Trophoblast cell (in vitro differentiated cells and primary cell): Measurements from ENCODE around the gene SLC4A4.

Source experiments
- DNase-seq, 2 donors: peaks; one replicate each; pipeline ENCODE4 v3.0.0-alpha.2; 2016
- H2AFZ ChIP-seq: 2 replicates; pipeline ENCODE4 v1.6.1; 2013; ENCODE audit warnings: low read length, moderate library complexity, mild to moderate bottlenecking; ENCODE audit not compliant: insufficient read depth, poor library complexity
- H2AK5ac ChIP-seq: 2 replicates; pipeline ENCODE4 v1.6.1; 2013; ENCODE audit warnings: mild to moderate bottlenecking, low read length
- H2BK120ac ChIP-seq: 2 replicates; pipeline ENCODE4 v1.6.1; 2013; ENCODE audit warnings: low read length, mild to moderate bottlenecking, moderate library complexity; ENCODE audit not compliant: insufficient read depth, poor library complexity
- H2BK12ac ChIP-seq: 2 replicates; pipeline ENCODE4 v1.6.1; 2013; ENCODE audit warnings: mild to moderate bottlenecking, low read length, moderate library complexity
- H2BK5ac ChIP-seq: 2 replicates; pipeline ENCODE4 v1.6.1; 2013; ENCODE audit warnings: low read length, low read depth, moderate library complexity, mild to moderate bottlenecking; ENCODE audit not compliant: poor library complexity
- H3K14ac ChIP-seq: 2 replicates; pipeline ENCODE4 v1.6.1; 2013; ENCODE audit warnings: mild to moderate bottlenecking, low read length
- H3K18ac ChIP-seq: 2 replicates; pipeline ENCODE4 v1.6.1; 2013; ENCODE audit warnings: mild to moderate bottlenecking, low read length
- H3K23ac ChIP-seq: 2 replicates; pipeline ENCODE4 v1.6.1; 2013; ENCODE audit warnings: low read length
- H3K27ac ChIP-seq: 2 replicates; pipeline ENCODE4 v1.5.1; 2013; ENCODE audit warnings: low read depth, mild to moderate bottlenecking, inconsistent platforms, low read length, moderate library complexity
- H3K27me3 ChIP-seq: 2 replicates; pipeline ENCODE4 v1.6.1; 2013; ENCODE audit warnings: inconsistent platforms, mild to moderate bottlenecking, low read length, moderate library complexity; ENCODE audit not compliant: insufficient read depth
- H3K36me3 ChIP-seq, 2 experiments: 1 replicate in 1 of 2; 2 replicates in 1 of 2; pipeline ENCODE4 v1.6.1; 2013; ENCODE audit warnings: low read length in 2 of 2, mild to moderate bottlenecking in 2 of 2, moderate library complexity in 1 of 2; ENCODE audit not compliant: insufficient read depth in 2 of 2, control insufficient read depth in 1 of 2
- H3K4ac ChIP-seq: 2 replicates; pipeline ENCODE4 v1.6.1; 2013; ENCODE audit warnings: low read depth, mild to moderate bottlenecking, low read length, moderate library complexity
- H3K4me1 ChIP-seq, 2 experiments: 1 replicate in 1 of 2; 2 replicates in 1 of 2; pipeline ENCODE4 v1.6.1; 2013; ENCODE audit warnings: low read length in 2 of 2, mild to moderate bottlenecking in 2 of 2, moderate library complexity in 1 of 2; ENCODE audit not compliant: insufficient read depth in 2 of 2, control insufficient read depth in 1 of 2
- H3K4me2 ChIP-seq: 2 replicates; pipeline ENCODE4 v1.6.1; 2013; ENCODE audit warnings: inconsistent platforms, mild to moderate bottlenecking, low read length, moderate library complexity
- H3K4me3 ChIP-seq: 2 replicates; pipeline ENCODE4 v1.5.1; 2013; ENCODE audit warnings: mild to moderate bottlenecking, low read depth, low read length, inconsistent platforms
- H3K79me1 ChIP-seq: one replicate; pipeline ENCODE4 v1.6.1; 2013; ENCODE audit warnings: low read length
- H3K79me2 ChIP-seq: 2 replicates; pipeline ENCODE4 v1.6.1; 2013; ENCODE audit warnings: low read length, mild to moderate bottlenecking; ENCODE audit not compliant: control insufficient read depth, insufficient read depth, poor library complexity
- H3K9ac ChIP-seq: 2 replicates; pipeline ENCODE4 v1.6.1; 2013; ENCODE audit warnings: mild to moderate bottlenecking, low read length
- H3K9me3 ChIP-seq: 2 replicates; pipeline ENCODE4 v1.6.1; 2013; ENCODE audit warnings: low read depth, mild to moderate bottlenecking, control low read depth, inconsistent platforms, low read length; ENCODE audit not compliant: insufficient read depth
- H4K12ac ChIP-seq: 2 replicates; pipeline ENCODE4 v1.6.1; 2013; ENCODE audit warnings: low read depth, mild to moderate bottlenecking, low read length, moderate library complexity
- H4K8ac ChIP-seq: 2 replicates; pipeline ENCODE4 v1.6.1; 2013; ENCODE audit warnings: low read depth, mild to moderate bottlenecking, low read length, moderate library complexity
- H4K91ac ChIP-seq: one replicate; pipeline ENCODE4 v1.6.1; 2013; ENCODE audit warnings: low read depth, mild to moderate bottlenecking, low read length, moderate library complexity
- WGBS: extraction: QIAGEN DNeasy Blood & Tissue Kit; methylation state at CpG from one replicate; pipeline ENCODE4 v1.1.7; 2013; ENCODE audit warnings: missing lambda C conversion rate; ENCODE audit not compliant: insufficient read length, insufficient coverage; ENCODE audit errors: extremely low coverage; 5-methylcytosine and 5-hydroxymethylcytosine counted together

Gene SLC4A4

GRCh38 chr4:71501992-71502391 is 163.2 kb downstream of the SLC4A4 start:
- Histone ChIP-seq H2AFZ (no peak overlapping the region), H4K91ac (no peak overlapping the region), H3K4ac (no peak overlapping the region), H3K4me1 (no peaks in the 10 kb centered on the region), H3K79me1 (no peaks in the 10 kb centered on the region), H3K14ac (no peak overlapping the region), H2AK5ac (no peak overlapping the region), H4K12ac (no peak overlapping the region), H3K4me2 (no peak overlapping the region), H3K18ac (no peak overlapping the region), H2BK120ac (no peak overlapping the region), H4K8ac (no peak overlapping the region), H3K79me2 (no peaks in the 10 kb centered on the region), H2BK5ac (no peak overlapping the region), H3K27me3 (no peaks in the 10 kb centered on the region), H3K23ac (no peak overlapping the region), H3K27ac (no peak overlapping the region), H3K9me3 (no peaks in the 10 kb centered on the region), H3K4me3 (no peak overlapping the region), H3K36me3 (no peaks in the 10 kb centered on the region), H2BK12ac (no peak overlapping the region), H3K9ac (no peak overlapping the region)
- no peak for DNase-seq
- no CpG with 5 or more reads among the region's 7 CpGs for WGBS

GRCh38 chr4:71518283-71518989 is 179.6 kb downstream of the SLC4A4 start:
- no peak overlapping the region for H2AK5ac ChIP-seq
- H4K12ac ChIP-seq = no peak overlapping the region
- H2BK5ac ChIP-seq = no peak overlapping the region
- H3K79me2 ChIP-seq = no peaks in the 10 kb centered on the region
- no peaks in the 10 kb centered on the region for H3K27me3 ChIP-seq
- no peak overlapping the region for H3K9ac ChIP-seq
- no peaks in the 10 kb centered on the region for H3K79me1 ChIP-seq
- no peak overlapping the region for H3K27ac ChIP-seq
- H3K36me3 ChIP-seq = no peaks in the 10 kb centered on the region
- no peak overlapping the region for H4K91ac ChIP-seq
- H2BK12ac ChIP-seq = no peak overlapping the region
- H3K4me1 ChIP-seq = no peaks in the 10 kb centered on the region
- H3K4ac ChIP-seq = no peak overlapping the region
- no peak overlapping the region for H4K8ac ChIP-seq
- H3K23ac ChIP-seq = no peak overlapping the region
- no peak overlapping the region for H3K14ac ChIP-seq
- H3K4me2 ChIP-seq = no peak overlapping the region
- no peak overlapping the region for H2AFZ ChIP-seq
- H3K18ac ChIP-seq = no peak overlapping the region
- no peak overlapping the region for H2BK120ac ChIP-seq
- peaks cover 3% of the 10 kb centered on the region for H3K9me3 ChIP-seq
- no peak for DNase-seq
- H3K4me3 ChIP-seq = no peak overlapping the region
- no CpG with 5 or more reads among the region's 2 CpGs for WGBS

GRCh38 chr4:71520308-71520707 is 181.5 kb downstream of the SLC4A4 start:
- no peak overlapping the region for H3K9ac ChIP-seq
- peaks cover 3% of the 10 kb centered on the region for H3K9me3 ChIP-seq
- no peak overlapping the region for H4K8ac ChIP-seq
- H3K36me3 ChIP-seq = no peaks in the 10 kb centered on the region
- H3K79me2 ChIP-seq = no peaks in the 10 kb centered on the region
- H3K79me1 ChIP-seq = no peaks in the 10 kb centered on the region
- no peak for DNase-seq
- WGBS = no CpG with 5 or more reads among the region's 1 CpG
- no peak overlapping the region for H2BK5ac ChIP-seq
- H2AK5ac ChIP-seq = no peak overlapping the region
- H4K12ac ChIP-seq = no peak overlapping the region
- no peaks in the 10 kb centered on the region for H3K27me3 ChIP-seq
- no peak overlapping the region for H3K18ac ChIP-seq
- no peak overlapping the region for H3K14ac ChIP-seq
- H4K91ac ChIP-seq = no peak overlapping the region
- H2BK12ac ChIP-seq = no peak overlapping the region
- H3K27ac ChIP-seq = no peak overlapping the region
- H3K4ac ChIP-seq = no peak overlapping the region
- no peak overlapping the region for H2AFZ ChIP-seq
- H3K23ac ChIP-seq = no peak overlapping the region
- H2BK120ac ChIP-seq = no peak overlapping the region
- no peaks in the 10 kb centered on the region for H3K4me1 ChIP-seq
- H3K4me3 ChIP-seq = no peak overlapping the region
- H3K4me2 ChIP-seq = no peak overlapping the region

DNA sequence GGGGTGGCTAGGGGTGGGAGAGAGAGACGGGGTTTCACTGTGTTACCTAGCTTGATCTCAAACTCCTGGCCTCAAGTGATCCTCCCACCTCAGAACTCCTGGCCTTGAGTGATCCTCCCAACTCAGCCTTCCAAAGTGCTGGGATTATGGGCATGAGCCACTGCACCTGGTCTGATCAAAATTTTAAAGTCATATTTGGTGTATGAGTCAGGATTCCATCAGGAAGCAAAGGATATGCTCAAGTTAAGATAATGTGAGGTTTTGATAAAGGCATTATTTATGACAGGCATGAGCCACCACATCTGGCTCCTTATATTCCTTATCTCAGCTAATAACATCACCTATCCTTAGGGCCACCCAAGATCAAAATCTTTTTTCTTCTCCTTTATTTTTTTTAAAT is 182.0 kb downstream of the SLC4A4 start:
- Histone ChIP-seq H4K12ac (no peak overlapping the region), H3K4me3 (no peak overlapping the region), H3K4me1 (no peaks in the 10 kb centered on the region), H3K18ac (no peak overlapping the region), H3K36me3 (no peaks in the 10 kb centered on the region), H3K4me2 (no peak overlapping the region), H3K79me2 (no peaks in the 10 kb centered on the region), H3K23ac (no peak overlapping the region), H3K9me3 (peaks cover 3% of the 10 kb centered on the region), H2BK12ac (no peak overlapping the region), H3K27me3 (no peaks in the 10 kb centered on the region), H3K9ac (no peak overlapping the region), H3K27ac (no peak overlapping the region), H3K79me1 (no peaks in the 10 kb centered on the region), H3K14ac (no peak overlapping the region), H3K4ac (no peak overlapping the region), H2AFZ (no peak overlapping the region), H4K91ac (no peak overlapping the region), H2AK5ac (no peak overlapping the region), H2BK120ac (no peak overlapping the region), H4K8ac (no peak overlapping the region), H2BK5ac (no peak overlapping the region)
- no peak for DNase-seq
- no CpG with 5 or more reads among the region's 1 CpG for WGBS
